Activated CD4-positive, alpha-beta T cell treated with anti-CD3 and anti-CD28 coated beads, Interleukin-2, amount 10 ng/mL, durations not matched to agents 24 days and 14 days (primary cell): ENCODE data around the gene ADSL. TPM values are rescaled to one million over a fixed set of nuclear protein-coding genes. Genes with fewer than 3 reads are reported as not detected.

Experiments used
- total RNA-seq: library from RNA; stranded (reverse); gene quantifications from 2 replicates; pipeline ENCODE4 v1.2.3, GENCODE V29; 2022

ADSL gene
- total RNA-seq, 1 donor from 2014 or later: 172 TPM

Other genes starting within 250 kb of the ADSL start
- gene TNRC6B, start 168.6 kb upstream of the ADSL start, total RNA-seq: 27.3 and 31.3 TPM in 2 replicates
- 38.0 and 45.5 TPM in 2 replicates for gene SGSM3, start 24.1 kb downstream of the ADSL start, total RNA-seq